ENCODE measurements around the gene C18orf63. TPM values are rescaled to one million over a fixed set of nuclear protein-coding genes. Genes with fewer than 3 reads are reported as not detected.

The C18orf63 gene
- total RNA-seq, 2 experiments from 2014 or later = not detected

GRCh38 chr18:74380916-74381315 lies 65.3 kb downstream of the C18orf63 start:
- CTCF ChIA-PET (ENCODE audit: unreplicated experiment) = no interaction called here
- intact Hi-C loops (cut with micrococcal nuclease; ENCODE audit: unreplicated experiment) = no loop called here
- Histone ChIP-seq H3K36me3 (ENCODE audit: insufficient read depth, low read length) (no peaks in the 10 kb centered on the region), H3K4me3 (ENCODE audit: low read depth, low read length, poor library complexity, severe bottlenecking) (no peak overlapping the region), H3K4me1 (ENCODE audit: insufficient read depth, low read length, poor library complexity, severe bottlenecking) (no peaks in the 10 kb centered on the region), H3K9me2 (ENCODE audit: insufficient read depth, low read length) (no peaks in the 10 kb centered on the region), H3K79me2 (ENCODE audit: insufficient read depth, low read depth, low read length) (no peaks in the 10 kb centered on the region), H3K27ac (ENCODE audit: low read depth, low read length, poor library complexity, severe bottlenecking) (no peak overlapping the region), H4K20me1 (ENCODE audit: insufficient read depth, low read length) (no peaks in the 10 kb centered on the region), H3K4me2 (ENCODE audit: low read length) (no peak overlapping the region), H2AFZ (ENCODE audit: low read length) (no peak overlapping the region), H3K9me3 (ENCODE audit: low read length) (no peaks in the 10 kb centered on the region)
- no peak for DNase-seq (ENCODE audit: low spot score)
- no peak for TF ChIP-seq EZH2phosphoT487 (IDR thresholded peaks at IDR 0.05; ENCODE audit: borderline replicate concordance, low read depth, low read length)
- no peak for TF ChIP-seq CTCF (conservative IDR thresholded peaks at IDR 0.05; ENCODE audit: low read length)
- no TSS peak for BruUV-seq (replicated peaks)
- POLR2A ChIA-PET = no interaction called here

- Histone ChIP-seq H4K20me1 (ENCODE audit: insufficient read depth, low read length) (no peaks in the 10 kb centered on the region), H3K4me2 (ENCODE audit: low read length) (no peak overlapping the region), H3K9me2 (ENCODE audit: insufficient read depth, low read length) (no peaks in the 10 kb centered on the region), H3K9me3 (ENCODE audit: low read length) (no peaks in the 10 kb centered on the region), H3K4me1 (ENCODE audit: insufficient read depth, low read length, poor library complexity, severe bottlenecking) (no peaks in the 10 kb centered on the region), H3K36me3 (ENCODE audit: insufficient read depth, low read length) (no peaks in the 10 kb centered on the region), H3K4me3 (ENCODE audit: low read depth, low read length, poor library complexity, severe bottlenecking) (no peak overlapping the region), H2AFZ (ENCODE audit: low read length) (no peak overlapping the region), H3K79me2 (ENCODE audit: insufficient read depth, low read depth, low read length) (no peaks in the 10 kb centered on the region), H3K27ac (ENCODE audit: low read depth, low read length, poor library complexity, severe bottlenecking) (no peak overlapping the region)
- CTCF ChIA-PET (ENCODE audit: unreplicated experiment) = no interaction called here
- TF ChIP-seq EZH2phosphoT487 (IDR thresholded peaks at IDR 0.05; ENCODE audit: borderline replicate concordance, low read depth, low read length) (no peak), CTCF (conservative IDR thresholded peaks at IDR 0.05; ENCODE audit: low read length) (no peak)
- BruUV-seq (replicated peaks) = no TSS peak
- POLR2A ChIA-PET = no interaction called here
- no peak for DNase-seq (ENCODE audit: low spot score)
- intact Hi-C loops (cut with micrococcal nuclease; ENCODE audit: unreplicated experiment) = no loop called here
These were observed 66.1 kb downstream of the C18orf63 start for GRCh38 chr18:74381621-74382295.

DNA sequence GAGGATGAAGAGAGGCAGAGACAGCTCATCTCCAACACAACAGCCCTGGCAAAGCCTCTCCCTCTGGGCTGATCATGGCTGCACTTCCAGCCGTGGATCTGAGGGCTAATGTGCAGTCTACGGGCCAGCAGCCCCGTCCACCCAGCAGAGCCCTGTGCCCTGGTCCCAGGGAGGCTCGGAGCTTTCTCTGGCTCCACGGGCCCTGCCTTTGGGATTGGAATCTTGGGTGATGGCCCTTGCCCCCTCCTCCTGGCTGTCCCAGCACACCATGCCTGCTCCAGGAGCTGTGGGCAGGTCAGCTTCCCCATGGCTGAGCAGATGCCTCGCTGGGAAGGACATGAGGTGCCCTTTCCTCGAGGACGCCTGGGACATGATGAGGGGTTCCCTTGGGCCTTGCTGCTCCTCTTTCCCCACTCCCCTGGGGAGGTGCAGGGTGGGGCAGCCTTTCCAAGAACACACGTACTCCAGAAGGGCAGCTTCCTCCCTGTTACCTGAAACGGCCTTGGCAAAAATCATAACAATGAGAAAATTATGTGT lies 66.9 kb downstream of the C18orf63 start:
- Histone ChIP-seq H4K20me1 (ENCODE audit: insufficient read depth, low read length) (no peaks in the 10 kb centered on the region), H2AFZ (ENCODE audit: low read length) (no peak overlapping the region), H3K4me2 (ENCODE audit: low read length) (no peak overlapping the region), H3K27ac (ENCODE audit: low read depth, low read length, poor library complexity, severe bottlenecking) (no peak overlapping the region), H3K79me2 (ENCODE audit: insufficient read depth, low read depth, low read length) (no peaks in the 10 kb centered on the region), H3K4me1 (ENCODE audit: insufficient read depth, low read length, poor library complexity, severe bottlenecking) (no peaks in the 10 kb centered on the region), H3K4me3 (ENCODE audit: low read depth, low read length, poor library complexity, severe bottlenecking) (no peak overlapping the region), H3K36me3 (ENCODE audit: insufficient read depth, low read length) (no peaks in the 10 kb centered on the region), H3K9me3 (ENCODE audit: low read length) (no peaks in the 10 kb centered on the region), H3K9me2 (ENCODE audit: insufficient read depth, low read length) (no peaks in the 10 kb centered on the region)
- no peak for TF ChIP-seq CTCF (conservative IDR thresholded peaks at IDR 0.05; ENCODE audit: low read length)
- no peak for TF ChIP-seq EZH2phosphoT487 (IDR thresholded peaks at IDR 0.05; ENCODE audit: borderline replicate concordance, low read depth, low read length)
- intact Hi-C loops (cut with micrococcal nuclease; ENCODE audit: unreplicated experiment) = no loop called here
- no TSS peak for BruUV-seq (replicated peaks)
- DNase-seq (ENCODE audit: low spot score) = no peak
- ChIA-PET CTCF (ENCODE audit: unreplicated experiment) (no interaction called here), POLR2A (no interaction called here)

Measured in OCI-LY7 (cell line).